B cell (primary cell): ENCODE measurements around the gene UBE2B. TPM values are rescaled to one million over a fixed set of nuclear protein-coding genes. Genes with fewer than 3 reads are reported as not detected.

Experiments
- ATAC-seq: fragments of 200-7000 bp; cut with Tn5 transposase; one replicate; pipeline ENCODE4 v1.10.0; 2021; ENCODE audit warnings: low read depth, mild to moderate bottlenecking, moderate number of reproducible peaks, moderate library complexity
- CTCF ChIA-PET: fragments of 350-600 bp; sonication (Branson Sonifier 250); formaldehyde crosslinking; loops from one replicate; lab custom pipeline; 2021; ENCODE audit warnings: antibody characterized with exemption, inconsistent platforms; lab: Charles Lee
- POLR2A ChIA-PET: fragments of 350-600 bp; sonication (Branson Sonifier 250); formaldehyde crosslinking; loops from one replicate; lab custom pipeline; 2021; ENCODE audit warnings: antibody characterized with exemption; lab: Charles Lee
- DNase-seq: peaks from one replicate; pipeline ENCODE4 v3.0.0; 2013
- H2AFZ ChIP-seq: 2 replicates; pipeline ENCODE4 v1.6.1; 2012; ENCODE audit warnings: mild to moderate bottlenecking, low read depth, low read length; ENCODE audit not compliant: insufficient read depth, poor library complexity, severe bottlenecking
- H3K27ac ChIP-seq, 2 donors: 1 replicate in 1 of 2; 2 replicates in 1 of 2; pipeline ENCODE4 v1.5.1; 2012 to 2013; ENCODE audit warnings: low read length in 2 of 2, mild to moderate bottlenecking in 2 of 2, moderate library complexity in 1 of 2
- H3K27me3 ChIP-seq, 4 experiments: fragments of 200-600 bp in 1 of 4; sonication (generic) in 1 of 4; replicated peaks in 1 of 4; 1 replicate in 2 of 4; 2 replicates in 2 of 4; pipeline versions ENCODE4 v1.6.1 to v1.7.0; 2013 to 2016; ENCODE audit warnings: low read length in 3 of 4, mild to moderate bottlenecking in 2 of 4, mixed read lengths in 1 of 4, moderate library complexity in 1 of 4; ENCODE audit not compliant: insufficient read depth in 4 of 4, control insufficient read depth in 3 of 4; ENCODE audit errors: control extremely low read depth in 1 of 4
- H3K36me3 ChIP-seq, 2 experiments: replicated peaks in 1 of 2; 1 replicate in 1 of 2; 2 replicates in 1 of 2; pipeline versions ENCODE4 v1.6.1 to v1.7.1; 2013; ENCODE audit warnings: low read length in 1 of 2; ENCODE audit not compliant: insufficient read depth in 2 of 2, control insufficient read depth in 1 of 2; ENCODE audit errors: control extremely low read depth in 1 of 2, extremely low read depth in 1 of 2
- H3K4me1 ChIP-seq, 2 donors: fragments of 200-600 bp in 1 of 2; sonication (generic) in 1 of 2; 1 replicate in 1 of 2; 2 replicates in 1 of 2; pipeline versions ENCODE4 v1.5.1 to v1.6.1; 2013 to 2017; ENCODE audit warnings: low read length in 2 of 2; ENCODE audit not compliant: control insufficient read depth in 2 of 2, insufficient read depth in 2 of 2
- H3K4me2 ChIP-seq: replicated peaks from 2 replicates; pipeline ENCODE3; 2012; ENCODE audit warnings: mild to moderate bottlenecking, low read depth, low read length; ENCODE audit not compliant: poor library complexity, severe bottlenecking
- H3K4me3 ChIP-seq, 5 experiments: fragments of 200-600 bp in 1 of 5; sonication (generic) in 1 of 5; 1 replicate in 3 of 5; 2 replicates in 2 of 5; pipeline versions ENCODE4 v1.5.1 to v1.7.0; 2011 to 2016; ENCODE audit warnings: low read length in 4 of 5, mild to moderate bottlenecking in 4 of 5, low read depth in 2 of 5, control low read depth in 1 of 5, moderate library complexity in 1 of 5; ENCODE audit not compliant: insufficient read depth in 1 of 5; ENCODE audit errors: control extremely low read depth in 1 of 5, extremely low read depth in 1 of 5
- H3K79me2 ChIP-seq: fragments of 200-600 bp; sonication (generic); one replicate; pipeline ENCODE4 v1.6.0; 2016; ENCODE audit warnings: low read length; ENCODE audit not compliant: control insufficient read depth, insufficient read depth
- H3K9ac ChIP-seq: fragments of 200-600 bp; sonication (generic); 2 replicates; pipeline ENCODE4 v1.6.1; 2017; ENCODE audit warnings: mild to moderate bottlenecking, low read length, moderate library complexity
- H3K9me3 ChIP-seq, 3 donors: one replicate each; pipeline versions ENCODE4 v1.6.1 to v1.7.1; 2013; ENCODE audit warnings: low read length in 2 of 3; ENCODE audit not compliant: control insufficient read depth in 2 of 3, insufficient read depth in 1 of 3; ENCODE audit errors: control extremely low read depth in 1 of 3
- H4K20me1 ChIP-seq: 2 replicates; pipeline ENCODE4 v1.6.0; 2012; ENCODE audit warnings: mild to moderate bottlenecking, low read length; ENCODE audit not compliant: insufficient read depth, control insufficient read depth, poor library complexity, severe bottlenecking
- H3K27ac Mint-ChIP-seq: one replicate; pipeline ENCODE4 v1.8.0; 2021; ENCODE audit warnings: mixed read lengths
- H3K27me3 Mint-ChIP-seq: one replicate; pipeline ENCODE4 v1.8.0; 2021; ENCODE audit warnings: mixed read lengths
- H3K4me1 Mint-ChIP-seq: one replicate; pipeline ENCODE4 v1.8.0; 2021; ENCODE audit warnings: mixed read lengths
- H3K4me3 Mint-ChIP-seq: one replicate; pipeline ENCODE4 v1.8.0; 2021; ENCODE audit warnings: mixed read lengths
- H3K9me3 Mint-ChIP-seq: one replicate; pipeline ENCODE4 v1.8.0; 2022; ENCODE audit warnings: mixed read lengths; ENCODE audit not compliant: insufficient read depth
- CTCF ChIP-seq: fragments of 200-600 bp; IDR thresholded peaks from one replicate; pipeline ENCODE4 v1.8.0; 2022; ENCODE audit warnings: antibody characterized with exemption, mild to moderate bottlenecking
- EZH2 ChIP-seq: IDR thresholded peaks from 2 replicates; pipeline ENCODE4 v1.6.1; 2012; ENCODE audit warnings: borderline replicate concordance, low read depth, mild to moderate bottlenecking, moderate library complexity, low read length; ENCODE audit not compliant: insufficient read depth, poor library complexity, severe bottlenecking
- WGBS: methylation state at CpG from one replicate; pipeline ENCODE4 v1.1.5; 2013; ENCODE audit warnings: missing lambda C conversion rate; ENCODE audit not compliant: insufficient coverage; 5-methylcytosine and 5-hydroxymethylcytosine counted together
- intact Hi-C: fragments of 100-400 bp; cut with micrococcal nuclease; formaldehyde crosslinking; loops from one replicate; pipeline ENCODE4 v1.10.0; 2022
- polyA plus RNA-seq: library from polyadenylated mRNA; depleted of rRNA; stranded (reverse); fragments of >200 nt; gene quantifications from 2 replicates; pipeline ENCODE4 v1.2.3, GENCODE V29; 2012
- total RNA-seq, 2 donors: library from RNA; stranded (reverse); fragments of 120-200 nt in 1 of 2; gene quantifications; 1 replicate in 1 of 2; 2 replicates in 1 of 2; pipeline versions ENCODE4 v1.2.3 to v1.2.4, GENCODE V29; 2013 to 2022

The UBE2B gene
- total and polyA plus RNA-seq, 2 donors (not counting 1 experiment from before 2014, with no cell fraction given), result 23.0 to 106 TPM

- peaks cover 15 to 19% of the 10 kb centered on the region in 2 donors for H3K4me1 ChIP-seq
- peak overlapping the region; percentile 61 for H3K27ac Mint-ChIP-seq
These were observed 39.5 kb downstream of the UBE2B start for GRCh38 chr5:134410822-134411221.

More at GRCh38 chr5:134410822-134411221, 39.5 kb downstream of the UBE2B start:
- H3K9me3 ChIP-seq, result no peaks in the 10 kb centered on the region
- peak overlapping the region; percentile 82 for H3K9ac ChIP-seq
- H2AFZ ChIP-seq, result peak overlapping the region; percentile 89
- POLR2A ChIA-PET, result interaction anchor here (0.6 to 3.7 kb wide), 8 partner anchors 26 to 177 kb away, joined by 3 to 50 read pairs (median 6); partner anchors contain the start of genes JADE2 and UBE2B
- Mint-ChIP-seq H3K27me3 (no peaks in the 10 kb centered on the region), H3K4me1 (peaks cover 39% of the 10 kb centered on the region), H3K9me3 (no peaks in the 10 kb centered on the region), H3K4me3 (peak overlapping the region; percentile 94)
- WGBS, result 100% methylated on average over 1 of the region's 4 CpGs
- CTCF ChIA-PET, result interaction anchor here (0.6 to 4.8 kb wide), 28 partner anchors 17 to 257 kb away, joined by 3 to 56 read pairs (median 6); partner anchors contain the start of genes CDKL3, JADE2 and UBE2B
- no peak for ATAC-seq
- peaks cover 0 to 16% of the 10 kb centered on the region in 2 experiments for H3K36me3 ChIP-seq
- TF ChIP-seq CTCF (no peak), EZH2 (no peak)
- no peaks in the 10 kb centered on the region for H4K20me1 ChIP-seq
- DNase-seq, result no peak
- H3K27ac ChIP-seq, result no peak overlapping the region
- H3K79me2 ChIP-seq, result peaks cover 32% of the 10 kb centered on the region
- H3K4me2 ChIP-seq, result peak overlapping the region; percentile 76
- H3K27me3 ChIP-seq, result no peaks in the 10 kb centered on the region
- peak overlapping the region; percentile 6 to 99 (median 87) for H3K4me3 ChIP-seq
- intact Hi-C loops, result loop anchor here (1.0 to 5.0 kb wide), 5 partner anchors 40 to 166 kb away; partner anchors contain the start of gene UBE2B
